ENCODE measurements around the gene OR11G2.
"Not testable (repeated sequence)": the region's sequence is repeated elsewhere in the genome, so short reads cannot be mapped to it uniquely, and the experiment has no call there.

OR11G2 gene, protein sequence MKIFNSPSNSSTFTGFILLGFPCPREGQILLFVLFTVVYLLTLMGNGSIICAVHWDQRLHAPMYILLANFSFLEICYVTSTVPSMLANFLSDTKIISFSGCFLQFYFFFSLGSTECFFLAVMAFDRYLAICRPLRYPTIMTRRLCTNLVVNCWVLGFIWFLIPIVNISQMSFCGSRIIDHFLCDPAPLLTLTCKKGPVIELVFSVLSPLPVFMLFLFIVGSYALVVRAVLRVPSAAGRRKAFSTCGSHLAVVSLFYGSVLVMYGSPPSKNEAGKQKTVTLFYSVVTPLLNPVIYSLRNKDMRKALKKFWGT

DNA sequence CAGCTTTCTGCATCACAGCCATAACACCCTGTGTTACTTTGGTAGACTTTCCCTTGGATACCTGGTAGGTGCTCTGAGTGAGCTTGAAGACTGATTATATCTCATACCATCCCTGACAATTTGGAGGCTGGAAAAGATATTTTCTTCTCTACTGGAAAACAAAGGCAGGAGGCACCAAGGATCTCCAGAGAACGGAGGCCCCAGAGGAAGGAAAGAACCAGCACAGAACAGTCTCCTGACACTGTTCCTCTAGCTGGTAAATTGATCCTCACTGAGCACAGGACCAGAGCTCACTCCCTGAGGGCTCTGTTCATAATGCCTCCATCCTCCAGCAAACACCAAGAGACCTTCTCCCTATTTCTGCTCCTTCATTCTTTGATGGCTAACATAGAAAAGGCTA, at the start of gene OR11G2:
TSS of gene OR11G2 (plus strand) at position 301 of the 400 bp plus-strand sequence. CDS start 6,542 bp downstream, outside the sequence.
- DNase-seq (ENCODE audit: low read depth in 1 of 2, low spot score in 1 of 2), result no peak
- TF ChIP-seq JUND (IDR thresholded peaks at IDR 0.05; ENCODE audit: low read depth), result no peak
- in situ Hi-C loops (cut with HindIII; ENCODE audit: low pct_unique_long_range_greater_than_20kb, low sequenced_read_pairs), result no loop called here

DNA sequence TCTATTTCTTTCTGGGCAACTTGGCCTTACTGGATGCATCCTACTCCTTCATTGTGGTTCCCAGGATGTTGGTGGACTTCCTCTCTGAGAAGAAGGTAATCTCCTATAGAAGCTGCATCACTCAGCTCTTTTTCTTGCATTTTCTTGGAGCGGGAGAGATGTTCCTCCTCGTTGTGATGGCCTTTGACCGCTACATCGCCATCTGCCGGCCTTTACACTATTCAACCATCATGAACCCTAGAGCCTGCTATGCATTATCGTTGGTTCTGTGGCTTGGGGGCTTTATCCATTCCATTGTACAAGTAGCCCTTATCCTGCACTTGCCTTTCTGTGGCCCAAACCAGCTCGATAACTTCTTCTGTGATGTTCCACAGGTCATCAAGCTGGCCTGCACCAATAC, 46.8 kb upstream of the OR11G2 start:
- no peak for DNase-seq (ENCODE audit: low read depth in 1 of 2, low spot score in 1 of 2)
- in situ Hi-C loops (cut with HindIII; ENCODE audit: low pct_unique_long_range_greater_than_20kb, low sequenced_read_pairs), result no loop called here
- no peak for TF ChIP-seq JUND (IDR thresholded peaks at IDR 0.05; ENCODE audit: low read depth)

DNA sequence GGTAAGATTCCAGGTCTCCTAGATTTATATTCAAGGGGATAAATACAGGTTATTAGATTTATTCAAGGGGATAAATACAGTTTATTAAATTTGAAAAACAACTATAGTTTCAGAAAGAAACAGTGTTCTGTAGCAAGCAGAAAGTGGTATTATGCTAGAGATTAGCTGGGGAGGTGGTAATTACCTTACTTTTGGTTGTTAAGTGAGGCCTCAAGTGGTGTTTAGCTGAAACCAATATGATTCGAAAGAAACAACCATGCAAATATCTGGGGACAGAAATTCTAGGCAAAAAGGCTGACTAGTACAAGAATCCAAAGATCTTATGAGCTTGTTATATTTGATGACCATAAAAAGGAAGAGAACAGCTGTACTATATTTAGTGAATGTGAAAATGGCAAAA, 45.9 kb upstream of the OR11G2 start:
- in situ Hi-C loops (cut with HindIII; ENCODE audit: low pct_unique_long_range_greater_than_20kb, low sequenced_read_pairs), result no loop called here
- no peak for DNase-seq (ENCODE audit: low read depth in 1 of 2, low spot score in 1 of 2)

DNA sequence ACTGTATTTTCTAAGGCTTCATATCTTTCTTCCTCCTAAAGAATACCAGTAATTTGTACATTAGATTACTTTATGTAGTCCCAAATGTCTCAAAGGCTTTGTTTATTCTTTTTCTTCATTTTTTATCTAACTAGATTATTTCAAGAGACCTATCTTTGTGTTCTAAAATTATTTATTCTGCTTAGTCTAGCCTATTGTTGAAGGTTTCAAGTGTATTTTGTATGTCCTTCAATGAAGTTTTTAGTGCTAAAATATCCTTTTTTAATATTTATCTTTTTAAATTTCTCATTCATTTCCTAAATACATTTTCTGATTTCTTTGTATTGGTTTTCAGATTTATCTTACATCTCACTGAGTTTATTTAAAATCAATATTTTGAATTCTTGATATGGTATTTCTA, 26.2 kb upstream of the OR11G2 start:
- no peak for DNase-seq (ENCODE audit: low read depth in 1 of 2, low spot score in 1 of 2)
- TF ChIP-seq JUND (IDR thresholded peaks at IDR 0.05; ENCODE audit: low read depth), result no peak
- in situ Hi-C loops (cut with HindIII; ENCODE audit: low pct_unique_long_range_greater_than_20kb, low sequenced_read_pairs), result no loop called here

More for the DNA sequence above, 45.9 kb upstream of the OR11G2 start:
- TF ChIP-seq JUND (IDR thresholded peaks at IDR 0.05; ENCODE audit: low read depth), result no peak

DNA sequence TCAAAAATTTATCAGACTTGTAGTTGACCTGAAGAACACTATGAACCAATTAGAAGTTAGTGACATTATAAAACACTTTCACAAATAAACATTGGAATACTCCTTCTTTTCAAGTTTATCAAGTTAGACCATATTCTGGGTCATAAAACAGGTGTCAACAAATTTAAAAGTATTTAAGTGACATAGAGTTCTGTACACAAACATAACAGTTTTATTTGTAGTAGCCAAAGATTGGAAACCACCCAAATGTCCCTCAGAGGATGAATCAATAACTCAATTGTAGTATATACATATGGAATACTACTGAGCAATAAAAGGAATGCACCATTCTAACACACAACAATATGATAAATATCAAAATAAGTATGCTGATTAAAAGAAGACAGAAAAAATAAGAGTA, 23.6 kb upstream of the OR11G2 start:
- TF ChIP-seq JUND (IDR thresholded peaks at IDR 0.05; ENCODE audit: low read depth), result no peak
- in situ Hi-C loops (cut with HindIII; ENCODE audit: low pct_unique_long_range_greater_than_20kb, low sequenced_read_pairs), result no loop called here
- DNase-seq (ENCODE audit: low read depth in 1 of 2, low spot score in 1 of 2), result no peak

DNA sequence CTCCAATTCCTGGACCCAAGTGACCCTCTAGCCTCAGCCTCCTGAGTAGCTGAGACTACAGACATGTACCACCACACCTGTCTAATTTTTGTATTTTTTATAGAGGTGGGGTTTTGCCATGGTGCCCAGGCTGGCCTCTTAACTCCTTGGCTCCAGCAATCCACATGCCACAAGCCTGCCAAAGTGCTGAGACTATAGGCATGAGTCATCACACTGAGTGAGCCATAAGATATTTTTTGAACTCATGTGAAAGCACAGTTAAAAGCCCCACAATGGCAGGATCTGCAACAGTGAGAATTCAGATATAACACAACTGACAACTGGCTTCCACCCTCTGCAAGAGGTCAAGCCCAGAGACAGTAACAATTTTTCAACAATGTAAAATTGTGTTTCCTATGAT, 20.8 kb upstream of the OR11G2 start:
- in situ Hi-C loops (cut with HindIII; ENCODE audit: low pct_unique_long_range_greater_than_20kb, low sequenced_read_pairs); DNase-seq (ENCODE audit: low read depth in 1 of 2, low spot score in 1 of 2): not testable (repeated sequence)

DNA sequence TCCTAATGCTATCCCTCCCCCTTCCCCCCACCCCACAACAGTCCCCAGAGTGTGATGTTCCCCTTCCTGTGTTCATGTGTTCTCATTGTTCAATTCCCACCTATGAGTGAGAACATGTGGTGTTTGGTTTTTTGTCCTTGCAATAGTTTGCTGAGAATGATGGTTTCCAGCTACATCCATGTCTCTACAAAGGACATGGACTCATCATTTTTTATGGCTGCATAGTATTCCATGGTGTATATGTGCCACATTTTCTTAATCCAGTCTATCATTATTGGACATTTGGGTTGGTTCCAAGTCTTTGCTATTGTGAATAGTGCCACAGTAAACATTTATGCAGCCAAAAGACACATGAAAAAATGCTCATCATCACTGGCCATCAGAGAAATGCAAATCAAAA, 16.5 kb upstream of the OR11G2 start:
- DNase-seq (ENCODE audit: low read depth in 1 of 2, low spot score in 1 of 2), result not testable (repeated sequence)

DNA sequence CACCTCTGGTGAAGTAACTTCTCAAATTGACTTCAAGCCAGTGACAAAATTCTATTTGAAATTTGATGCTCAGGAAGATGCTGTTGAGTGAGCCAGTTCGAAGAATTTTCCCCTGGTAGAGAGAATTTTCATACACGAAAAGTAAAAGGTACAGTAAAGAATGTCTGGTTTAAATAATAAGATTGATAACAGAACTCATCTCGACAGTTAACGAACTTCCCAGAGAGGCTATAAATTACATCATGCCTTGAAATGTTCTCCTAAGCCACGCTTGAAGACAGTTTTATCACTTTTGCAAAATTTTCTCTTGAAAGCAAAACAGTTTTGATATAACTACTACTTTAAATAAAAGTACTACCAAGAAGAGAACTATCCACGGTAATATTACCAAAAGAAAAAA, 14.4 kb upstream of the OR11G2 start:
- no peak for DNase-seq (ENCODE audit: low read depth in 1 of 2, low spot score in 1 of 2)
- in situ Hi-C loops (cut with HindIII; ENCODE audit: low pct_unique_long_range_greater_than_20kb, low sequenced_read_pairs), result no loop called here
- no peak for TF ChIP-seq JUND (IDR thresholded peaks at IDR 0.05; ENCODE audit: low read depth)

More for the DNA sequence above, 16.5 kb upstream of the OR11G2 start:
- in situ Hi-C loops (cut with HindIII; ENCODE audit: low pct_unique_long_range_greater_than_20kb, low sequenced_read_pairs), result not testable (repeated sequence)

DNA sequence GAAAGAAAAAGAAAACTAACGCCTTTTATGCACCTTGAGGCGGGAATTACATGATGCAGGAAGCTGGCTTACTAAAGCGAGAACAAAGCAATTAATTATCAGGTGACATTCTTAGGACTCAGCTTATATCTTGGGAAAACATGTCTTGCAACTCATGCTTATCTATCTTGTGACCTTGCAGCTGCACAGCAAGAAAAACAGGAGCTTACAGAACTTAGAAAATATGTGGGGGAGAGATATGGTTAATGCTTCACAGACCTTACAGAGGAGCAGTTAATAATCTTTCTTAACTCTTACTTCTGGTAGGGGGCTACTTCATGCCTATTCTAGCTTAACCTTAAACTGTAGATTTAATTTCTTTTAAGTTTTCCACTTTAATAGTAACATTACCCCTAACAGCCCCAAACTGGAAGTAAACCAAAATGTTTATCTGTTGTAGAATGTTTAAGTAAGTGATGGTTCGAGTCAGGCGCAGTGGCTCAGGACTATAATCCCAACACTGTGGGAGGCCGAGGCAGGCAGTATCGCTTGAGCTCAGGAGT, 13.2 kb upstream of the OR11G2 start:
- no peak for DNase-seq (ENCODE audit: low read depth in 1 of 2, low spot score in 1 of 2)
- in situ Hi-C loops (cut with HindIII; ENCODE audit: low pct_unique_long_range_greater_than_20kb, low sequenced_read_pairs), result no loop called here
- no peak for TF ChIP-seq JUND (IDR thresholded peaks at IDR 0.05; ENCODE audit: low read depth)

DNA sequence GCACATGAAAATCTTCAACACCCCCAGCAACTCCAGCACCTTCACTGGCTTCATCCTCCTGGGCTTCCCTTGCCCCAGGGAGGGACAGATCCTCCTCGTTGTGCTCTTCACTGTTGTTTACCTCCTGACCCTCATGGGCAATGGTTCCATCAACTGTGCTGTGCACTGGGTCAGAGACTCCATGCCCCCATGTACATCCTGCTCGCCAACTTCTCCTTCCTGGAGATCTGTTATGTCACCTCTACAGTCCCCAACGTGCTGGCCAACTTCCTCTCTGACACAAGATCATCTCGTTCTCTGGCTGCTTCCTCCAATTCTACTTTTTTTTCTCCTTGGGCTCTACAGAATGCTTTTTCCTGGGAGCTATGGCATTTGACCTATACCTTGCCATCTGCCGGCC, 11.5 kb upstream of the OR11G2 start:
- no peak for TF ChIP-seq JUND (IDR thresholded peaks at IDR 0.05; ENCODE audit: low read depth)
- in situ Hi-C loops (cut with HindIII; ENCODE audit: low pct_unique_long_range_greater_than_20kb, low sequenced_read_pairs), result no loop called here
- no peak for DNase-seq (ENCODE audit: low read depth in 1 of 2, low spot score in 1 of 2)

DNA sequence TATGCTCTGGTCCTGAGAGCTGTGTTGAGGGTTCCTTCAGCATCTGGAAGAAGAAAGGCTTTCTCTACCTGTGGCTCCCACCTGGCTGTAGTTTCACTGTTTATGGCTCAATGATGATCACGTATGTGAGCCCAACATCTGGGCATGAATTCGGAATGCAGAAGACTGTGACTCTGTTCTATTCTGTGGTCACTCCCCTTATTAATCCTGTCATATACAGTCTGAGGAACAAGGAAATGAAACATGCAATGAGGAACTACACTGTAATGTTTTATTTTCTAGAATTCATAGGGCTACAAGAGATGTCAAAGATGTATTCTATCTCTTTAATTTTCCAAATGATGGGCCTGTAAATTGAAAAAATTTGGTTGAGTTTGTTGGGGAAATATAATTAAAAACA, 10.8 kb upstream of the OR11G2 start:
- DNase-seq (ENCODE audit: low read depth in 1 of 2, low spot score in 1 of 2), result no peak
- TF ChIP-seq JUND (IDR thresholded peaks at IDR 0.05; ENCODE audit: low read depth), result no peak

DNA sequence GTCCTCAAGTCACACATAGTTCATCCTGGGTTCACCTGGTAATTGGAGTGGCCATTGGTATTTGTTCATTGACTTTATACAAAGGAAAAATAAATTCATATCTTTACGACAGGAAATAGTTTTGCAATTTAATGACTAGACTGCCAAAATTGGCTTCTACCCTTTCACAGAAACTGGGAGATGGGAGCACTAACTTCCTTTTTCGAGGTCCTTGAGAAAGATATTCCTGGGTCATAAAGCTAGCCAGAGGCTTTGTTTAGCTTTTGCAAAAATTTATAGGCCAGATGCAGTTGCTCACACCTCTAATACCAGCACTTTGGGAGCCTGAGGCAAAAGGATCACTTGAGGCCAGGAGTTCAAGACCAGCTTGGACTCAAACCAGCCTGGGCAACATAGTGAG, 10.2 kb upstream of the OR11G2 start:
- in situ Hi-C loops (cut with HindIII; ENCODE audit: low pct_unique_long_range_greater_than_20kb, low sequenced_read_pairs), result no loop called here
- TF ChIP-seq JUND (IDR thresholded peaks at IDR 0.05; ENCODE audit: low read depth), result no peak
- no peak for DNase-seq (ENCODE audit: low read depth in 1 of 2, low spot score in 1 of 2)

More for the DNA sequence above, 10.8 kb upstream of the OR11G2 start:
- in situ Hi-C loops (cut with HindIII; ENCODE audit: low pct_unique_long_range_greater_than_20kb, low sequenced_read_pairs), result no loop called here

DNA sequence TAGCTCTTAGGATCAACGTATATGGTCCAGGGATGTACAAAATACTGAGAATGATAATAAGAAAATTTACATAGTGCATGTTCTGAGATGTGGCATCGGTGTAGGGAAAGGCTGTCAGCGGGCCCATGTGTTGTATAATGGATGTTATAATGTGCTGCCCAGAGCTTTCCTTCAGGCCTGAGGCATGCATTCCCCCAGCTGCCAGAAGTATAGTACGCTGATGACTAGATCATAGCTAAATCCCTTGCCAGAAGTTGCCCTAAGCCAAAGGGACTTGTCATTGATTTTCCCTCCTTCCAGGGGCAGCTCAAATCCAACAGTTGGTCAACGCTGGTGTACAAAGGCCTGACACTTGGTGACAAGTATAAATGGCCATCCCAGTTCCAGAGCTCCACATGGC, 6.5 kb upstream of the OR11G2 start:
- DNase-seq (ENCODE audit: low read depth in 1 of 2, low spot score in 1 of 2), result no peak
- TF ChIP-seq JUND (IDR thresholded peaks at IDR 0.05; ENCODE audit: low read depth), result no peak
- in situ Hi-C loops (cut with HindIII; ENCODE audit: low pct_unique_long_range_greater_than_20kb, low sequenced_read_pairs), result no loop called here

DNA sequence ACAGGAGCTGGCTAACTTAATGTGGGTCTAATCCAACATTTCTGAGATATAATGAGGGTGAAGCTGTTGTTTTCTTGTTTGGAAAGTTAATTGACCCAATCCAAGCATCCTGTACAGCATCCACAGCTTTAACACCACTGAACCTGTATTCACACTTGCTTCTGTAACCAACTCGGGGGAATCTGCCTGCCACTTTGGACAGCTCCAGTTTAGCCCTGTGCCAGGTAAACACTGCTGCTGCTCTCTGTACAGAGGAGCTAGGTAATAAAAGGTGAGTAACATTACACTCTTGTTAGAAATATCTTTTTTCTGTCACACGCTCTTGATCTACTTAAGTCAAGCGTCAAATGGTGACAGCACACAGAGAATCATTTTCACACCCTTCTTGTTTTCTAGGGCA, 700 bp downstream of the OR11G2 start:
- in situ Hi-C loops (cut with HindIII; ENCODE audit: low pct_unique_long_range_greater_than_20kb, low sequenced_read_pairs), result no loop called here
- no peak for TF ChIP-seq JUND (IDR thresholded peaks at IDR 0.05; ENCODE audit: low read depth)
- DNase-seq (ENCODE audit: low read depth in 1 of 2, low spot score in 1 of 2), result peak in 1 of 2 experiments; percentile 25

All from T47D (cell line).